HCT116 (cell line): Measurements from ENCODE around the gene NDUFB8.

ENCODE experiments used
- EZH2 ChIP-seq: fragments of 200-600 bp; sonication (generic); IDR thresholded peaks from 2 replicates; pipeline ENCODE4 v1.6.1; 2017; ENCODE audit warnings: antibody characterized with exemption, mixed run types
- EZH2phosphoT487 ChIP-seq: fragments of 200-600 bp; IDR thresholded peaks from 2 replicates; pipeline ENCODE4 v1.6.1; 2018; ENCODE audit warnings: antibody characterized with exemption, borderline replicate concordance
- JUND ChIP-seq: IDR thresholded peaks from 2 replicates; pipeline ENCODE4 v1.6.1; 2012
- POLR2AphosphoS5 ChIP-seq: IDR thresholded peaks from 2 replicates; pipeline ENCODE4 v1.6.1; 2011; ENCODE audit warnings: mild to moderate bottlenecking, low read depth, low read length, moderate library complexity
- REST ChIP-seq: IDR thresholded peaks from 2 replicates; pipeline ENCODE4 v1.6.1; 2012; ENCODE audit warnings: low read depth
- SP1 ChIP-seq: IDR thresholded peaks from 2 replicates; pipeline ENCODE4 v1.6.1; 2012; ENCODE audit warnings: low read depth
- SRF ChIP-seq: IDR thresholded peaks from 2 replicates; pipeline ENCODE4 v1.6.1; 2012; ENCODE audit warnings: low read depth
- YY1 ChIP-seq: IDR thresholded peaks from 2 replicates; pipeline ENCODE4 v1.6.1; 2011; ENCODE audit warnings: low read length, low read depth, moderate library complexity, mild to moderate bottlenecking; ENCODE audit not compliant: insufficient replicate concordance; ENCODE audit errors: extremely low read depth
- ZFX ChIP-seq: fragments of 450-650 bp; IDR thresholded peaks from 2 replicates; pipeline ENCODE4 v1.6.1; 2017
- TF ChIP-seq, protein P1 (sequence below), 3 experiments: fragments of 200-600 bp in 1 of 3; sonication (generic) in 1 of 3; IDR thresholded peaks in 2 of 3; conservative IDR thresholded peaks in 1 of 3; 2 replicates each; pipeline ENCODE4 v1.5.1; 2012 to 2017; ENCODE audit warnings: low read depth in 2 of 3, low read length in 2 of 3, antibody characterized with exemption in 1 of 3, borderline replicate concordance in 1 of 3, control low read depth in 1 of 3, mild to moderate bottlenecking in 1 of 3, mixed read lengths in 1 of 3, mixed run types in 1 of 3, moderate library complexity in 1 of 3; ENCODE audit not compliant: insufficient read depth in 1 of 3

DNA sequence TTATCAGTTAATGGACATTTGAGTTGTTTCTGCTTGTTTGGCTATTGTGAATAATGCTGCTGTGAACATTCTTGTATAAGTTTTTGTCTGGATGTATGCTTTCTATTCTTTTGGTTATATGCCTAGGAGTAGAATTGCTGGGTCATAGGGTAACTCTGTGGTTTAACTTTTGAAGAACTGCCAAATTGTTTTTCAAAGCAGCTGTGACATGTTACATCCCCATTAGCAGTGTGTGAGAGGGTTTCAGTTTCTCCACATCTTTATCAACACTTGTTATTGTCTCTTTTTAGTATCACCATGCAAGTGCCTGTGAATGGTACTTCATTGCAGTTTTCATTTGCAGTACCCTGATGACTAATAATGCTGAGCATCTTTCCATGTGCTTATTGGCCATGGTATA, 2.1 kb upstream of the NDUFB8 start:
- TF ChIP-seq, protein P1, sequence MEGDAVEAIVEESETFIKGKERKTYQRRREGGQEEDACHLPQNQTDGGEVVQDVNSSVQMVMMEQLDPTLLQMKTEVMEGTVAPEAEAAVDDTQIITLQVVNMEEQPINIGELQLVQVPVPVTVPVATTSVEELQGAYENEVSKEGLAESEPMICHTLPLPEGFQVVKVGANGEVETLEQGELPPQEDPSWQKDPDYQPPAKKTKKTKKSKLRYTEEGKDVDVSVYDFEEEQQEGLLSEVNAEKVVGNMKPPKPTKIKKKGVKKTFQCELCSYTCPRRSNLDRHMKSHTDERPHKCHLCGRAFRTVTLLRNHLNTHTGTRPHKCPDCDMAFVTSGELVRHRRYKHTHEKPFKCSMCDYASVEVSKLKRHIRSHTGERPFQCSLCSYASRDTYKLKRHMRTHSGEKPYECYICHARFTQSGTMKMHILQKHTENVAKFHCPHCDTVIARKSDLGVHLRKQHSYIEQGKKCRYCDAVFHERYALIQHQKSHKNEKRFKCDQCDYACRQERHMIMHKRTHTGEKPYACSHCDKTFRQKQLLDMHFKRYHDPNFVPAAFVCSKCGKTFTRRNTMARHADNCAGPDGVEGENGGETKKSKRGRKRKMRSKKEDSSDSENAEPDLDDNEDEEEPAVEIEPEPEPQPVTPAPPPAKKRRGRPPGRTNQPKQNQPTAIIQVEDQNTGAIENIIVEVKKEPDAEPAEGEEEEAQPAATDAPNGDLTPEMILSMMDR (IDR thresholded peaks at IDR 0.05 in 2 of 3, conservative IDR thresholded peaks at IDR 0.05 in 1 of 3; ENCODE audit: borderline replicate concordance in 1 of 3, insufficient read depth in 1 of 3, low read depth in 2 of 3, low read length in 2 of 3) = no peak
- no peak for TF ChIP-seq EZH2phosphoT487
- TF ChIP-seq JUND = no peak
- TF ChIP-seq SRF = no peak
- no peak for TF ChIP-seq POLR2AphosphoS5
- TF ChIP-seq EZH2 = no peak
- TF ChIP-seq ZFX = no peak
- no peak for TF ChIP-seq SP1
- no peak for TF ChIP-seq YY1
- no peak for TF ChIP-seq REST
